ENCODE data around the gene DNAJC11.
"Not testable (repeated sequence)": the region's sequence is repeated elsewhere in the genome, so short reads cannot be mapped to it uniquely, and the experiment has no call there.

Gene DNAJC11, protein sequence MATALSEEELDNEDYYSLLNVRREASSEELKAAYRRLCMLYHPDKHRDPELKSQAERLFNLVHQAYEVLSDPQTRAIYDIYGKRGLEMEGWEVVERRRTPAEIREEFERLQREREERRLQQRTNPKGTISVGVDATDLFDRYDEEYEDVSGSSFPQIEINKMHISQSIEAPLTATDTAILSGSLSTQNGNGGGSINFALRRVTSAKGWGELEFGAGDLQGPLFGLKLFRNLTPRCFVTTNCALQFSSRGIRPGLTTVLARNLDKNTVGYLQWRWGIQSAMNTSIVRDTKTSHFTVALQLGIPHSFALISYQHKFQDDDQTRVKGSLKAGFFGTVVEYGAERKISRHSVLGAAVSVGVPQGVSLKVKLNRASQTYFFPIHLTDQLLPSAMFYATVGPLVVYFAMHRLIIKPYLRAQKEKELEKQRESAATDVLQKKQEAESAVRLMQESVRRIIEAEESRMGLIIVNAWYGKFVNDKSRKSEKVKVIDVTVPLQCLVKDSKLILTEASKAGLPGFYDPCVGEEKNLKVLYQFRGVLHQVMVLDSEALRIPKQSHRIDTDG

DNA sequence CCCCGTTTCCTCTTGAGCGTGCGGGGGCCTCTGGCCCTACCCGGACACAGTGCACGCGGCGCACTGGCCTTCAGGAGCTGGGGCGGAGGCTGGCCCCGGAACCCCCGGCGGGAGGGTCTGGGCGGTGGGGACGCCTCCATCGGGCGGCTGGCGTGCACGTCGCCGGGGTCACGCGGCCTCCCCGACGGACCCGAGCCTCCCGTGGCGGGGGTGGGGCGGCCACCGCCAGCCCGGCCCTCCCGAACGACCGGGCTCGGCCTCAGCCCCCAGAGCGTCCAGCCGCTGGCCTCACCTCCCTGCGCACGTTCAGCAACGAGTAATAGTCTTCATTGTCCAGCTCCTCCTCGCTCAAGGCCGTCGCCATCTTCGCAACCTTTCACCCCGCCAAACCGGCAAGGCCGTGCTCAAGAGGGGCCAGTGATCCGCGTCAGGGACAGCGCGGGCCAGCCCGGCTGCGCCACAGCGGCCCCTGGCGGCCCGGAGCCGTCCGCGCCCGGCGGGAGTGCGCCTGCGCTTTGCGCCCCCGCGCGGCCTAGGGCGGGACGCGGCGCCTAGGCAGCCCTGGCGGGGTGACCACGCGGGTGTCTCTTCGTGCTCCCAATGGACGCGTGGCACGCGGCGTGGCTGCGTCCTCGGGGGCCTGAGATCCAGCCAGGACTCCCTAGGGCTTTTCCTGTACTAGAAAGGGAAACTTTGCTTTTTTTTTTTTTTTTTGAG lies at the start of gene DNAJC11:
Gene DNAJC11 (minus strand): TSS at position 380 of the 717 bp plus-strand sequence. CDS start 16 bp downstream, at position 364.
- Histone ChIP-seq H3K36me3 (ENCODE audit: control insufficient read depth, insufficient read depth, low read length) (no peaks in the 10 kb centered on the region), H3K27me3 (ENCODE audit: control insufficient read depth, insufficient read depth, low read length) (no peaks in the 10 kb centered on the region), H3K9ac (ENCODE audit: low read length) (peak within 1 kb of the TSS; percentile 82), H3K4me1 (ENCODE audit: control insufficient read depth, insufficient read depth, low read length) (peaks cover 13% of the 10 kb centered on the region), H3K9me3 (ENCODE audit: control insufficient read depth, low read length) (no peaks in the 10 kb centered on the region), H3K4me3 (ENCODE audit: low read length) (peak within 1 kb of the TSS; percentile 87)

DNA sequence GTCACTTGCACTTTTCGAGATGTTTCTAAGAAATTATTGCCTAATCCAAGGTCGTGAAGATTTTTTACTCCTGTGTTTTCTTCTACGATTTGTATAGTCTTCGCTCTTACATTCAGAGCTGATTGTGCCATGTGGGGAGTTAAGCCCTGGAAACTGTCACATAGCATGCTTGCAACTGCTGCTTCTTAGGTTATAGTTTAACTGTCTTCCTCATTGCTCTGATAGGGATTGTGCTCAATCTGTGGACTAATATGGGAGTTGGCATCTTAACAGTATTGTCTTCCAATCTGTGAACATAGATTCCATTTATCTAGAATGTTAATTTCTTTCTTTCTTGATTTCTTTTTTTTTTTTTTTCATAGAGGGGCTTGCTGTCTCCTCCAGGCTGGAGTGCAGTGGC lies 48.9 kb upstream of the DNAJC11 start:
- Histone ChIP-seq H3K4me1 (ENCODE audit: control insufficient read depth, insufficient read depth, low read length) (no peaks in the 10 kb centered on the region), H3K9me3 (ENCODE audit: control insufficient read depth, low read length) (no peaks in the 10 kb centered on the region), H3K4me3 (ENCODE audit: low read length) (no peak overlapping the region), H3K9ac (ENCODE audit: low read length) (no peak overlapping the region), H3K27me3 (ENCODE audit: control insufficient read depth, insufficient read depth, low read length) (no peaks in the 10 kb centered on the region), H3K36me3 (ENCODE audit: control insufficient read depth, insufficient read depth, low read length) (no peaks in the 10 kb centered on the region)

DNA sequence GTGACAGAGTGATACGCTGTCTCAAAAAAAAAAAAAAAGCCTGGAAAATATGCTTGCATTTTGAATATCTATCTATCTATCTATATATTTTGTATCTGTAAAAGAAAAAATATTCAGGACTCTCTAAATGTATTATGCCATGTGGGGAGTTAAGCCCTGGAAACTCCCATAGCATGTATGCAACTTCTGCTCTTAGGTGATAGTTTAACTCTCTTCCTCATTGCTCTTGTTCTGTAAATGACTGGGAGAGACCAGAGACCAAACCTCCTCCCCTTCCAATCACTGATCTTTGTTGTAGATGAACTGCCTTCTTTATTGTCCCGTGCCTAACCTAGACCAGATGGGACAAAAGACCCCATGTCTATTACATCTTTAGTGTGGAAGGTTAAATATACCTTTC lies 46.1 kb upstream of the DNAJC11 start:
- Histone ChIP-seq H3K9ac (ENCODE audit: low read length) (no peak overlapping the region), H3K4me1 (ENCODE audit: control insufficient read depth, insufficient read depth, low read length) (peaks cover 11% of the 10 kb centered on the region), H3K36me3 (ENCODE audit: control insufficient read depth, insufficient read depth, low read length) (no peaks in the 10 kb centered on the region), H3K9me3 (ENCODE audit: control insufficient read depth, low read length) (no peaks in the 10 kb centered on the region), H3K4me3 (ENCODE audit: low read length) (no peak overlapping the region), H3K27me3 (ENCODE audit: control insufficient read depth, insufficient read depth, low read length) (no peaks in the 10 kb centered on the region)

DNA sequence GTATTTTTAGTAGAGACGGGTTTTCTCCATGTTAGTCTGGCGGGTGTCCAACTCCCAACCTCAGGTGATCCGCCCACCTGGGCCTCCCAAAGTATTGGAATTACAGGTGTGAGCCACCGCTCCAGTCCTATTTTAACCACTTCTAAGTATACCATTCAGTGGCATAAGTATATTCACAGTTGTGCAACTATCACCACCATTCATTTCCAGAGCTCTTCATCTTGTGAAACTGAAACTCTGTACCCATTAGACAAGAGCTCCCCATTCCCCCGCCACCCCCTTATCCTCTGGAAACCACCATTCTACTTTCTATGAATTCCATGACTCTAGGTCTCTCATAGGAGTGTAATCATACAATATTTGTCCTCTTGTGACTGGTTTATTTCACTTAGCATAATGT lies 43.5 kb upstream of the DNAJC11 start:
- Histone ChIP-seq H3K9me3 (ENCODE audit: control insufficient read depth, low read length) (no peaks in the 10 kb centered on the region), H3K4me1 (ENCODE audit: control insufficient read depth, insufficient read depth, low read length) (peaks cover 11% of the 10 kb centered on the region), H3K9ac (ENCODE audit: low read length) (no peak overlapping the region), H3K4me3 (ENCODE audit: low read length) (no peak overlapping the region), H3K27me3 (ENCODE audit: control insufficient read depth, insufficient read depth, low read length) (no peaks in the 10 kb centered on the region), H3K36me3 (ENCODE audit: control insufficient read depth, insufficient read depth, low read length) (no peaks in the 10 kb centered on the region)

DNA sequence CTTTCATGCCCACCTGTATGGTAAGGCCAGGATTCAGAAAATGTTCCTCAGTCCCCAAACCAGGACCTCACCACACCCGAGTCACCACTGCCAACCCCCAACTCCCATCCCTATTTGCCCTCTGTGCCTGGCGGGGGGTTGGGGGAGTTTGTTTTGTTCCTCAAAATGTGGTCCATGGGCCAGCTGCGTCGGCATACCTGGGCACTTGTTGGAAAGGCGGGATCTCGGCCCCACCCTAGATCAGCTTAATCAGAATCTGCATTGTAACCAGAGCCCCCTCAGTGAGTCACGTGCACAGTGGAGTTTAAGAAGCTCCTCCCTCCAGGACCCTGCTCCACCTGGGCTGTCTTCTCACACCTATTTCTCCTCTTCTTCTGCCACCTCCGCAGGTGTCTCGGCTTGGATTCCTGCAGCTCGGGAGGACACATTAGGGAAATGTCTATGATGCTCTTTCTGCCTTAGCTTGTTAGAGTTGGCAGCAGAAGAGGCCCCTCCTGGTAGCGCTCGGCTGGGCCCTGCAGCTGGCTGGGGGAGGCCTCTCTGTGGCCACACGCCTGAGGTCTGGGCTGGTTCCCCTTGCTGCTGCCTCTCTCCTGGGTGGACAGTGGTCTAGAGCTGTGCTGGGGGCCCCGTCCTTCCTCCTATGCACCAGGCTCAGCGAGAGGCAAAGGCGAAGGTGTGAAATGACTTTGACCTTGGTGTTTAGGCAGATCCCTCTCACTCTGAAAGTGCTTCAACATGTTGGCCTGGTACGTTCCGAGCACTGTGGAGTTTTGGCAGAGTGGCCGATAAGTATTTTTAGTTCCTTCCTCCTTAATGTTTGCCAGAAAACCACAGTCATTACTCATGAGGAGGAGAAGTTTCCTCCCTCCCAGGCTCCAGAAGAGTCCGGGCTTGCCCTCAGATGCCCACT lies 41.8 kb upstream of the DNAJC11 start:
- no peak overlapping the region for H3K4me3 ChIP-seq (ENCODE audit: low read length)
- no peaks in the 10 kb centered on the region for H3K9me3 ChIP-seq (ENCODE audit: control insufficient read depth, low read length)
- H3K4me1 ChIP-seq (ENCODE audit: control insufficient read depth, insufficient read depth, low read length) = peaks cover 11% of the 10 kb centered on the region
- H3K36me3 ChIP-seq (ENCODE audit: control insufficient read depth, insufficient read depth, low read length) = no peaks in the 10 kb centered on the region
- H3K9ac ChIP-seq (ENCODE audit: low read length) = no peak overlapping the region
- H3K27me3 ChIP-seq (ENCODE audit: control insufficient read depth, insufficient read depth, low read length) = no peaks in the 10 kb centered on the region

DNA sequence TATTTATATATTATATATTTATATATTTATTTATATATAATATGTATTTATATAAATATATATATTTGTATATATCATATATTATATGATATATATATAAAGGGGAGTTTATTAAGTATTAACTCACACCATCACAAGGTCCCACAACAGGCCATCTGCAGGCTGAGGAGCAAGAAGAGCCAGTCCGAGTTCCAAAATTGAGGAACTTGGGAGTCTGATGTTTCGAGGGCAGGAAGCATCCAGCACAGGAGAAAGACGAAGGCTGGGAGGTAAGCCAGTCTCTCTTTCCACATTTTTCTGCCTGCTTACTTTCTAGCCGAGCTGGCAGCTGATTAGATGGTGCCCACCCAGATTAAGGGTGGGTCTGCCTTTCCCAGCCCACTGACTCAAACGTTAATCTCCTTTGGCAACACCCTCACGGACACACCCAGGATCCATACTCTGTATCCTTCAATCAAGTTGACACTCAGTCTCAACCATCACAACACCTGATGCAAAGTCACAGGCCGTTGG lies 41.1 kb upstream of the DNAJC11 start:
- not testable (repeated sequence) for H3K4me3 ChIP-seq (ENCODE audit: low read length); H3K9ac ChIP-seq (ENCODE audit: low read length); H3K36me3 ChIP-seq (ENCODE audit: control insufficient read depth, insufficient read depth, low read length); H3K9me3 ChIP-seq (ENCODE audit: control insufficient read depth, low read length); H3K27me3 ChIP-seq (ENCODE audit: control insufficient read depth, insufficient read depth, low read length)
- peaks cover 11% of the 10 kb centered on the region for H3K4me1 ChIP-seq (ENCODE audit: control insufficient read depth, insufficient read depth, low read length)

DNA sequence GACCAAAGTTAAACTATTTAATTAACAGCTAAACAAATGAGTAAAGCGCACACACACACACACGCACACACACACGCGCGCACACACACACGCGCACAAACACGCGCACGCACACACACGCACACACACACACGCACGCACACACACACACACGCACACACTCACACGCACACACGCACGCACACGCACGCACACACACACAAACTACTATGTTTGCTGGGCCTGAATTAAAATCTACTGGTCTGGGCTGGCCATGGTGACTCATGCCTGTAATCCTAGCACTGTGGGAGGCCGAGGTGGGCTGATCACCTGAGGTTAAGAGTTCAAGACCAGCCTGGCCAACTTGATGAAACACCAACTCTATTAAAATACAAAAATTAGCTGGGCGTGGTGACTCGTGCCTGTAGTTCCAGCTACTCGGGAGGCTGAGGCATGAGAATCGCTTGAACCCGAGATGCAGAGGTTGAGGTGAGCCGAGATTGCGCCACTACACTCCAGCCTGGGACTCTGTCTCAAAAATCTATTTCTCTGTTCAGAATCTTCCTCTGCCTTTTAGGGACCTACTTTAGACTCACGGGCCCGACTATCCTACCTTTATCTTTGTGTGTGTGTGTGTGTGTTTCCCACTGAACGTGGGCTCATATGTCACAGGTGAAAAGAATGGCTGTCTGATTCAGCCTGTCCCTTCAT lies 37.5 kb upstream of the DNAJC11 start:
- H3K27me3 ChIP-seq (ENCODE audit: control insufficient read depth, insufficient read depth, low read length) = no peaks in the 10 kb centered on the region
- peaks cover 11% of the 10 kb centered on the region for H3K4me1 ChIP-seq (ENCODE audit: control insufficient read depth, insufficient read depth, low read length)
- no peak overlapping the region for H3K9ac ChIP-seq (ENCODE audit: low read length)
- no peaks in the 10 kb centered on the region for H3K36me3 ChIP-seq (ENCODE audit: control insufficient read depth, insufficient read depth, low read length)
- no peak overlapping the region for H3K4me3 ChIP-seq (ENCODE audit: low read length)
- H3K9me3 ChIP-seq (ENCODE audit: control insufficient read depth, low read length) = no peaks in the 10 kb centered on the region

DNA sequence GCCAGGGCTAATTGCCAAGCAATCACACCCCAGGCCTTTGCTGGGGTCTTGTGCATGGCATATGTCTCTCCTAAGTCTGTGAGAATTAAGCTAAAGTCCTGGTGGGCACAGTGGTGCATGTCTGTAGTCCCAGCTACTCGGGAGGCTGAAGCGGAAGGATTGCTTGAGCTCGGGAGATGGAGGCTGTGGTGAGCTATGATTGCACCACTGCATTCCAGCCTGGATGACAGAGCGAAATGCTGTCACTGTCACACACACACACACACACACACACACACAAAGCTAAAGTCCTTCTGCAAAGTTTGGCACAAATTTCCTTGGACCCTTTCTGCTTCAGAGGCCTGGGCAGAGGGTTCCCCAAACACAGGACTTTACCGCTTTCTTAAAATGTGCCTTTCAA lies 31.3 kb upstream of the DNAJC11 start:
- Histone ChIP-seq H3K9me3 (ENCODE audit: control insufficient read depth, low read length) (no peaks in the 10 kb centered on the region), H3K27me3 (ENCODE audit: control insufficient read depth, insufficient read depth, low read length) (no peaks in the 10 kb centered on the region), H3K9ac (ENCODE audit: low read length) (no peak overlapping the region), H3K4me3 (ENCODE audit: low read length) (no peak overlapping the region), H3K36me3 (ENCODE audit: control insufficient read depth, insufficient read depth, low read length) (no peaks in the 10 kb centered on the region), H3K4me1 (ENCODE audit: control insufficient read depth, insufficient read depth, low read length) (no peaks in the 10 kb centered on the region)

DNA sequence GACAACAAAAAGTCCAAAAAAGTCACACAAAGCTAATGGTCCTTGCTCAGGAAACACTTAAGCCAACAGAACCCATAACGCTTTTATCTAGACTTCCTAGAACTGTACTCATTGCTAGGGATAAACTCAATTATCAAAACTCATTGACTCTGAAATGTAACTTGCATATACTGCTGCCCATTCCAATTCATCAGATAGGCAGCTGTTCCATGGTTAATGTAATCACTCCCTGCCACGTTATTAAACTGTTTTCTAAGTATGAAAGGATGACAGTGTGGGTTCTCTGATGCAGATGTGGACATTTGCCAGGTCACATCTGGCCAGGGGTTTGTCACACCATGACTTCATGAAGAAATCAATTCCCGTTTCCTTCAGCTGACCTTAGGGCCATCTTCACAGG lies 30.3 kb upstream of the DNAJC11 start:
- H3K4me1 ChIP-seq (ENCODE audit: control insufficient read depth, insufficient read depth, low read length) = no peaks in the 10 kb centered on the region
- no peak overlapping the region for H3K9ac ChIP-seq (ENCODE audit: low read length)
- H3K4me3 ChIP-seq (ENCODE audit: low read length) = no peak overlapping the region
- no peaks in the 10 kb centered on the region for H3K27me3 ChIP-seq (ENCODE audit: control insufficient read depth, insufficient read depth, low read length)
- H3K9me3 ChIP-seq (ENCODE audit: control insufficient read depth, low read length) = no peaks in the 10 kb centered on the region
- no peaks in the 10 kb centered on the region for H3K36me3 ChIP-seq (ENCODE audit: control insufficient read depth, insufficient read depth, low read length)

DNA sequence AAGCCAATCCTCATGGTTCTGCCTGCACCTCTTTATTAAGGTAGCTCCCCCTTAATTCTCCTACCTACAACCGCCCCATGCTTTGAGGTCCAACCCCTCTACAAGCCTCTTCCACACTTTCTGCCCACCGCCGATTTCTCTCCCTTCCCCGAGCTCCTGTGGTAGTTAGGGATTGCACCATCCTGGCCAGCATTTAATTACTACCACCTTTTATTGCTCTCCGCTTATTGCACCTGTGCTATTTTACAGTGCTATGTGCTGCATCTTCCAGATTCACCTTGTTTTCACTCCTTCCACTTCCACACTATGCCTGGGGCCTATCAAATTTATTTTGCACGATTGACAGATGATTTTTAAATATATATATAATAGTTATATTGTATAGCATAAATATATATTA lies 29.3 kb upstream of the DNAJC11 start:
- Histone ChIP-seq H3K9me3 (ENCODE audit: control insufficient read depth, low read length) (no peaks in the 10 kb centered on the region), H3K4me3 (ENCODE audit: low read length) (no peak overlapping the region), H3K9ac (ENCODE audit: low read length) (no peak overlapping the region), H3K36me3 (ENCODE audit: control insufficient read depth, insufficient read depth, low read length) (no peaks in the 10 kb centered on the region), H3K27me3 (ENCODE audit: control insufficient read depth, insufficient read depth, low read length) (no peaks in the 10 kb centered on the region), H3K4me1 (ENCODE audit: control insufficient read depth, insufficient read depth, low read length) (no peaks in the 10 kb centered on the region)

DNA sequence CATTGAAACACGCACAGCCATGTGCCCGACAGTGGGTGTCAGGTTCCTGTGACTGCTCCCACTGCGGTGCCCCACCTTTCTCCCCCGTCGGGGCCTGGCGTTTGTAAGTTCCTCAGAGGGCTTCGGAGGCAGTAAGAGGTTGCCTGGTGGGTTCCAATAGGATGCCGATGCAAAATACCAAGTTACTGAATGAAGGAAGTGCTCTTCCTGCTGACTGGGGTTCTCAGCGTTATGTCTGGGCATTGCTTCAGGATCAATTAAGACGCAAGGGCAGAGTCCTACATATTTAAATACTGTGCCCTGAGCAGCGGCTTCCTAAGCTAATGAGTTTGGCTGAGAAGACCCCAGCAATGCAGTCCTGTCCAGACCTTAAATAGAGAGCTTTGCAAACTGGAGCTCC lies 28.9 kb upstream of the DNAJC11 start:
- Histone ChIP-seq H3K9ac (ENCODE audit: low read length) (no peak overlapping the region), H3K4me1 (ENCODE audit: control insufficient read depth, insufficient read depth, low read length) (no peaks in the 10 kb centered on the region), H3K36me3 (ENCODE audit: control insufficient read depth, insufficient read depth, low read length) (no peaks in the 10 kb centered on the region), H3K27me3 (ENCODE audit: control insufficient read depth, insufficient read depth, low read length) (no peaks in the 10 kb centered on the region), H3K9me3 (ENCODE audit: control insufficient read depth, low read length) (no peaks in the 10 kb centered on the region), H3K4me3 (ENCODE audit: low read length) (no peak overlapping the region)

Data from mucosa of stomach (tissue), 1 donor.